RWPE1 (cell line): ENCODE measurements around the gene ALK.

Source experiments
- CTCF ChIA-PET: fragments of 350-600 bp; sonication (Branson Sonifier 250); formaldehyde crosslinking; extraction: SDS; loops from one replicate; lab custom pipeline; 2021; lab: Yijun Ruan, JAX
- POLR2A ChIA-PET: fragments of 400-600 bp; formaldehyde crosslinking; extraction: SDS; loops from one replicate; lab custom pipeline; 2020; ENCODE audit warnings: antibody characterized with exemption; ENCODE audit not compliant: low non-redundant PET; lab: Yijun Ruan, JAX
- DNase-seq: peaks from one replicate; pipeline ENCODE4 v3.0.0; 2012; ENCODE audit warnings: low spot score
- H3K27ac ChIP-seq: fragments of 450-650 bp; 2 replicates; pipeline ENCODE4 v1.5.1; 2017
- TF ChIP-seq, protein P1 (sequence below): fragments of 450-650 bp; conservative IDR thresholded peaks from 2 replicates; pipeline ENCODE4 v1.5.1; 2017; ENCODE audit warnings: low read depth, mild to moderate bottlenecking

Gene ALK

DNA sequence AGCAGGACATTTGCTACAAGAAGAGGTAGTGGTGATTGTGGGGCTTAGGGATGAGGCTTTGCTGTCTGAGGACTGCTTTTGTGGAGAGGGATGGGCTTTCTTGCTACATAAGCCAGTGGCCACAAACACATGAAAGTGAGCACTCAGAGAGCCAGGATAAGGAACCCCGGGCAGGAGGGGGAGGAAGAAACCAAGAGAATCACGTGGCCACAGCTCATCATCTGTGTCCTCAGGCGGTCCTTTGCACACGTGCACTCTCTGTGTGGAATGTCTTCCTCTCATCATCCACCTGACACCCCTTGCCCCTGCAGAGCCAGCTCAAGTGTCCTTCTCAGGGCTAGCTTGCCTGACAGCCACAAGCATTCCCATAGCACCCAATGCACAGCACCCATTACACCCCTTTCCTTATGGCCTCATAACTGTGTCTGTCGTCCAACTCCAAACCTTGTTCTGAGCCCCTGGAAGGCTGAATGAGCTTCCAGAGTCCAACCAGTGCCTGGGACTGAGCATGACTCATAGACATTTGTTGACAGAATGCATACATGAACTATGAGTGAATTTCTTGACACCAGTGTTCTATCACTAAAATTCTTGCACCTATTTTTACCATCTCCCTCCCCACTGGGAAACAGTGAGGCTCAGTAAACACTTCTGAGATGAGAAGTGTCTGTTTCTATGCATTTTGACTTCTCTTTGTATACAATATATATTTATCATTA is 398.3 kb downstream of the ALK start:
- H3K27ac ChIP-seq = no peak overlapping the region
- ChIA-PET CTCF (no interaction called here), POLR2A (no interaction called here)
- TF ChIP-seq, protein P1, sequence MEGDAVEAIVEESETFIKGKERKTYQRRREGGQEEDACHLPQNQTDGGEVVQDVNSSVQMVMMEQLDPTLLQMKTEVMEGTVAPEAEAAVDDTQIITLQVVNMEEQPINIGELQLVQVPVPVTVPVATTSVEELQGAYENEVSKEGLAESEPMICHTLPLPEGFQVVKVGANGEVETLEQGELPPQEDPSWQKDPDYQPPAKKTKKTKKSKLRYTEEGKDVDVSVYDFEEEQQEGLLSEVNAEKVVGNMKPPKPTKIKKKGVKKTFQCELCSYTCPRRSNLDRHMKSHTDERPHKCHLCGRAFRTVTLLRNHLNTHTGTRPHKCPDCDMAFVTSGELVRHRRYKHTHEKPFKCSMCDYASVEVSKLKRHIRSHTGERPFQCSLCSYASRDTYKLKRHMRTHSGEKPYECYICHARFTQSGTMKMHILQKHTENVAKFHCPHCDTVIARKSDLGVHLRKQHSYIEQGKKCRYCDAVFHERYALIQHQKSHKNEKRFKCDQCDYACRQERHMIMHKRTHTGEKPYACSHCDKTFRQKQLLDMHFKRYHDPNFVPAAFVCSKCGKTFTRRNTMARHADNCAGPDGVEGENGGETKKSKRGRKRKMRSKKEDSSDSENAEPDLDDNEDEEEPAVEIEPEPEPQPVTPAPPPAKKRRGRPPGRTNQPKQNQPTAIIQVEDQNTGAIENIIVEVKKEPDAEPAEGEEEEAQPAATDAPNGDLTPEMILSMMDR = no peak
- no peak for DNase-seq

GRCh38 chr2:29520001-29520400 is 401.4 kb downstream of the ALK start:
- ChIA-PET POLR2A (no interaction called here), CTCF (no interaction called here)
- H3K27ac ChIP-seq = no peak overlapping the region
- TF ChIP-seq, protein P1 = no peak
- DNase-seq = no peak

DNA sequence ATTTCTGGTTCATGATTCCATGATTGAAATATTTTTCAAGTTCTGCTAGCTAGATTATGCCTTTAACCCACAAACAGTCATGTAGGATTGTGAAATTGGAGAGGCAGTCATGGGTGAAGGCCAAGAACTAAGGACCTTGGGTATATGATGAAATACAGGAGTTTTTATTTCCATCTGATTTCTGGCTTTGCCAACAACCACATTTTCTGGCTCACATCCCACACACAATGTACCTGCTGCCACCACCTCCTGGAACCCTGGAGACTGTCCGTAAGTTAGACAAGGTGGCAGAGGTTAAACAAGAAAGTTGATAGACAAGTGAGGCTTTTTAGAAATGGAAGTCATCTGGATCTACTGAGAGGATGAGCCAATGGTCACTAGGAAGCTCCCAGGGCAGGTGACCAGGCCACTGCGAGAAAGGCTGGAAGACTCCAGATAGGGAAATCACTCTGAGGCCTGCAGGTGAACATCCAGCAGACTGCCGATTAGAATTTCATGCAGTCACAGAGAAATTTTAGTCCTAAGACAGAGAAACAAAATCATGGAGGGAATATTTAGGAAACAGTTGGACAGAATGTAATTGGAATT is 402.0 kb downstream of the ALK start:
- CTCF ChIA-PET = no interaction called here
- H3K27ac ChIP-seq = no peak overlapping the region
- POLR2A ChIA-PET = no interaction called here
- no peak for DNase-seq
- TF ChIP-seq, protein P1 = no peak

DNA sequence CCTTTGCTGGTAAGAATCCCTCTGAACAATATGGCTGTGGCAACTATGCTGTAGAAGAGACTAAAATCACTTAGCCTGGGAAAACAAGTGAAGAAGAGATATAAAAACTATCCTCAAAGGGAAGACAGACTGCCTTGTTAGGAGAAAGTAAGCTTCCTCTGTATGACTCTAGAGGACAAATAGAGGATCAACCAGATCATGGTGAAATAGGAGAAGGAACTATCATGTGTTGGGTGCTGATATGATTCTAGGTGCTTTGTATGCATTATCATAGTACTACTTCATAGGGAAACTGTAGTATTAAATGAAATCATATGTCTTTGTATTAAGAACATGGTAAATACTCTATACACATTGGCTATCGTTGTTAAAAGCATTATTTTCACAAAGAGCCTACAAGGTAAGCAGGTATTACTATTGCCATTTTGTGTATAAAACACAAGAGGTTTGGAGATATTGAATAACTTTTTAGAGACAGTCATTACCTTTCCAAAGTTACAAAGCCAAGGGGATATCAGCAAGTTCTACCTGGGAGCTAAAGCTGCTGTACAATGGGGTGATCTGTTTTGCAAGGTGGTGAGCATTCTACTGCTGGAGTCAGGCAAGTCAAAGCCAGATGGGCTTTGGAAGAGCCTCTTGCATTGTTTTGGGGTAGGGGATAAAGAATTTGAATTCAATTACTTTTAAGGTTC is 402.6 kb downstream of the ALK start:
- TF ChIP-seq, protein P1 = no peak
- ChIA-PET POLR2A (no interaction called here), CTCF (interaction anchor here (0.6 kb wide), 2 partner anchors 55 to 1116 kb away, joined by 3 read pairs; no protein-coding TSS in a partner anchor)
- no peak for DNase-seq
- H3K27ac ChIP-seq = no peak overlapping the region

GRCh38 chr2:29518010-29518409 is 403.4 kb downstream of the ALK start:
- H3K27ac ChIP-seq = no peak overlapping the region
- DNase-seq = no peak
- CTCF ChIA-PET = interaction anchor here (0.6 kb wide), 1 partner anchor 1115 kb away, joined by 3 read pairs; no protein-coding TSS in a partner anchor
- TF ChIP-seq, protein P1 = no peak
- POLR2A ChIA-PET = no interaction called here

DNA sequence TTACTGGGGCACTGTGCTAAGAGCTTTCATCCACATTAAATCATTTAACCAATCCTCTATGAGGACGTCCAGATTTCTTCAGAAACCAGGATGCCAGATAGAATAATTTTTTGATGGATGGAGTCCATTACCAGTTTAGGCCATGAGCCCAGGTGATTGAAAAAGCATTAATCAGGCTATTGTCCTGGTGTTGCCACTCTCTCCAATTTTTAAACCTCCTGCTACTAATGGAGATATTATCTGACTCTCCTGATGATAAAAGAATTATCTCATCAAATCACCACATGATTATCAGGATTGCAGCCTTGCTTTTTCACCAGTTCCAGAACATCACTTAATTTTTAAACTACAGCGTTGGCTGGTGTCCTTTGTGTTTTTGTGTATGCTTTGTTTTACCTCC is 404.0 kb downstream of the ALK start:
- no peak for DNase-seq
- H3K27ac ChIP-seq = no peak overlapping the region
- TF ChIP-seq, protein P1 = no peak
- POLR2A ChIA-PET = no interaction called here
- CTCF ChIA-PET = interaction anchor here (0.7 kb wide), 1 partner anchor 12 kb away, joined by 3 read pairs; no protein-coding TSS in a partner anchor
